ENCODE measurements around the gene NTNG1.

GRCh38 chr1:107091418-107091817 lies 49.4 kb upstream of the NTNG1 start:
- TF ChIP-seq EZH2phosphoT487 (IDR thresholded peaks at IDR 0.05; ENCODE audit: borderline replicate concordance, low read depth, low read length), result no peak
- no peak for TF ChIP-seq CTCF (conservative IDR thresholded peaks at IDR 0.05; ENCODE audit: low read length)
